H9 (cell line): ENCODE results near the gene TFAP2A. TPM values are rescaled to one million over a fixed set of nuclear protein-coding genes. Genes with fewer than 3 reads are reported as not detected.
A peak's percentile ranks its signal among the peaks of the same experiment; 100 is the strongest.

ENCODE experiments used
- DNase-seq: peaks from one replicate; pipeline ENCODE4 v3.0.0-alpha.2; 2017
- H2AFZ ChIP-seq: one replicate; pipeline ENCODE4 v1.6.1; 2013; ENCODE audit warnings: mild to moderate bottlenecking, low read length, control low read depth, moderate library complexity
- H2AK5ac ChIP-seq: 2 replicates; pipeline ENCODE4 v1.6.1; 2013; ENCODE audit warnings: low read length, control low read depth, mixed read lengths; ENCODE audit not compliant: insufficient read length
- H2BK120ac ChIP-seq: one replicate; pipeline ENCODE4 v1.6.1; 2013; ENCODE audit warnings: low read depth, mild to moderate bottlenecking, low read length, control low read depth, inconsistent platforms; ENCODE audit not compliant: poor library complexity, severe bottlenecking
- H2BK12ac ChIP-seq: 2 replicates; pipeline ENCODE4 v1.6.1; 2013; ENCODE audit warnings: low read length, control low read depth, mixed read lengths, low read depth; ENCODE audit not compliant: insufficient read length
- H2BK15ac ChIP-seq: 2 replicates; pipeline ENCODE4 v1.6.1; 2013; ENCODE audit warnings: low read depth, low read length, control low read depth
- H2BK20ac ChIP-seq: one replicate; pipeline ENCODE4 v1.6.1; 2013; ENCODE audit warnings: low read depth, mild to moderate bottlenecking, low read length, control low read depth, inconsistent platforms; ENCODE audit not compliant: poor library complexity, severe bottlenecking
- H2BK5ac ChIP-seq: 2 replicates; pipeline ENCODE4 v1.6.1; 2013; ENCODE audit warnings: low read length, control low read depth, mixed read lengths; ENCODE audit not compliant: insufficient read length
- H3K14ac ChIP-seq: 2 replicates; pipeline ENCODE4 v1.6.1; 2013; ENCODE audit warnings: low read length, control low read depth; ENCODE audit not compliant: insufficient read depth
- H3K18ac ChIP-seq: 2 replicates; pipeline ENCODE4 v1.6.1; 2013; ENCODE audit warnings: low read depth, mild to moderate bottlenecking, mixed read lengths, low read length, control low read depth; ENCODE audit not compliant: insufficient read length
- H3K23ac ChIP-seq: 2 replicates; pipeline ENCODE4 v1.6.1; 2013; ENCODE audit warnings: low read length, control low read depth, mixed read lengths, low read depth; ENCODE audit not compliant: insufficient read length
- H3K23me2 ChIP-seq: 2 replicates; pipeline ENCODE4 v1.6.1; 2013; ENCODE audit warnings: low read depth, mild to moderate bottlenecking, mixed read lengths, low read length, control low read depth; ENCODE audit not compliant: insufficient read length, poor library complexity, severe bottlenecking
- H3K27ac ChIP-seq: 2 replicates; pipeline ENCODE4 v1.5.1; 2013; ENCODE audit warnings: low read length, control low read depth, mixed read lengths, low read depth; ENCODE audit not compliant: insufficient read length
- H3K27me3 ChIP-seq: 2 replicates; pipeline ENCODE4 v1.6.1; 2013; ENCODE audit warnings: low read length, control low read depth, inconsistent platforms; ENCODE audit not compliant: insufficient read depth
- H3K4ac ChIP-seq: 2 replicates; pipeline ENCODE4 v1.6.1; 2013; ENCODE audit warnings: low read depth, mild to moderate bottlenecking, control low read depth, inconsistent platforms, low read length, moderate library complexity
- H3K4me1 ChIP-seq: 2 replicates; pipeline ENCODE4 v1.6.1; 2013; ENCODE audit warnings: low read length, control low read depth, inconsistent platforms; ENCODE audit not compliant: insufficient read depth
- H3K4me2 ChIP-seq: 2 replicates; pipeline ENCODE4 v1.6.1; 2013; ENCODE audit warnings: low read length, control low read depth, mixed read lengths; ENCODE audit not compliant: insufficient read length, insufficient read depth
- H3K56ac ChIP-seq: 2 replicates; pipeline ENCODE4 v1.6.1; 2013; ENCODE audit warnings: low read depth, mild to moderate bottlenecking, mixed read lengths, low read length, control low read depth; ENCODE audit not compliant: insufficient read length
- H3K79me1 ChIP-seq: 2 replicates; pipeline ENCODE4 v1.6.1; 2013; ENCODE audit warnings: low read depth, mild to moderate bottlenecking, moderate library complexity, low read length, control low read depth, inconsistent platforms; ENCODE audit not compliant: insufficient read depth, poor library complexity, severe bottlenecking
- H3K79me2 ChIP-seq: 2 replicates; pipeline ENCODE4 v1.6.1; 2013; ENCODE audit warnings: low read length, control low read depth, inconsistent platforms; ENCODE audit not compliant: insufficient read depth
- H3K9ac ChIP-seq: 2 replicates; pipeline ENCODE4 v1.6.1; 2013; ENCODE audit warnings: low read length, control low read depth, mixed read lengths; ENCODE audit not compliant: insufficient read length; ENCODE audit errors: extremely low read depth
- H3K9me3 ChIP-seq: one replicate; pipeline ENCODE4 v1.6.1; 2013; ENCODE audit warnings: low read depth, low read length, inconsistent platforms; ENCODE audit not compliant: control insufficient read depth
- H3T11ph ChIP-seq: one replicate; pipeline ENCODE4 v1.6.1; 2013; ENCODE audit warnings: mild to moderate bottlenecking, low read length, control low read depth, inconsistent platforms
- H4K20me1 ChIP-seq: one replicate; pipeline ENCODE4 v1.6.1; 2013; ENCODE audit not compliant: control insufficient read depth, insufficient read length, insufficient read depth
- H4K5ac ChIP-seq: 2 replicates; pipeline ENCODE4 v1.6.1; 2013; ENCODE audit warnings: low read depth, mild to moderate bottlenecking, mixed read lengths, low read length, control low read depth; ENCODE audit not compliant: insufficient read length
- H4K8ac ChIP-seq: replicated peaks from 2 replicates; pipeline ENCODE4 v1.6.1; 2013; ENCODE audit warnings: low read length, control low read depth, mixed read lengths, low read depth; ENCODE audit not compliant: insufficient read length
- H4K91ac ChIP-seq: 2 replicates; pipeline ENCODE4 v1.6.1; 2013; ENCODE audit warnings: low read depth, mild to moderate bottlenecking, moderate library complexity, mixed read lengths, low read length, control low read depth; ENCODE audit not compliant: insufficient read length
- H3K27ac Mint-ChIP-seq, 3 experiments: 2 replicates in 2 of 3; 3 replicates in 1 of 3; pipeline ENCODE4 v1.8.0; 2020 to 2021; ENCODE audit warnings: mixed read lengths in 3 of 3, mild to moderate bottlenecking in 1 of 3, moderate library complexity in 1 of 3
- H3K27me3 Mint-ChIP-seq: 2 replicates; pipeline ENCODE4 v1.8.0; 2021; ENCODE audit warnings: low read depth, mild to moderate bottlenecking, moderate library complexity, mixed read lengths
- H3K36me3 Mint-ChIP-seq, 3 experiments: 2 replicates in 2 of 3; 3 replicates in 1 of 3; pipeline ENCODE4 v1.8.0; 2020 to 2021; ENCODE audit warnings: low read depth in 3 of 3, mixed read lengths in 3 of 3; ENCODE audit not compliant: insufficient read depth in 1 of 3
- H3K4me1 Mint-ChIP-seq, 2 experiments: 2 replicates each; pipeline ENCODE4 v1.8.0; 2020; ENCODE audit warnings: mixed read lengths in 2 of 2
- H3K4me3 Mint-ChIP-seq, 2 experiments: 2 replicates in 1 of 2; 3 replicates in 1 of 2; pipeline ENCODE4 v1.8.0; 2020 to 2021; ENCODE audit warnings: mild to moderate bottlenecking in 2 of 2, mixed read lengths in 2 of 2, moderate library complexity in 1 of 2
- H3K9me3 Mint-ChIP-seq, 2 experiments: 2 replicates in 1 of 2; 3 replicates in 1 of 2; pipeline ENCODE4 v1.8.0; 2020; ENCODE audit warnings: mild to moderate bottlenecking in 2 of 2, mixed read lengths in 2 of 2, moderate library complexity in 1 of 2
- CTCF ChIP-seq: fragments of 200-600 bp; sonication (generic); conservative IDR thresholded peaks from 3 replicates; pipeline ENCODE4 v1.8.0; 2021; ENCODE audit warnings: antibody characterized with exemption, mild to moderate bottlenecking
- WGBS: extraction: QIAGEN DNeasy Blood & Tissue Kit; methylation state at CpG from one replicate; pipeline ENCODE4 v1.1.7; 2013; ENCODE audit warnings: missing lambda C conversion rate, low lambda C conversion rate, mixed read lengths; ENCODE audit not compliant: insufficient read length; ENCODE audit errors: extremely low coverage; 5-methylcytosine and 5-hydroxymethylcytosine counted together
- total RNA-seq: library from RNA; stranded (reverse); gene quantifications from 2 replicates; pipeline ENCODE4 v1.2.1, GENCODE V29; 2021

Gene TFAP2A
- total RNA-seq, 1 experiment from 2014 or later: 2.6 TPM

- TF ChIP-seq CTCF: no peak
- H3K4me3 Mint-ChIP-seq: peak overlapping the region in 1 of 2 experiments; percentile 72; a peak in 3 of 5 replicates
- no peaks in the 10 kb centered on the region for H3K79me2 ChIP-seq
- H4K20me1 ChIP-seq: no peaks in the 10 kb centered on the region
- H2BK15ac ChIP-seq: no peak overlapping the region
- H2AFZ ChIP-seq: no peak overlapping the region
- H3K18ac ChIP-seq: no peak overlapping the region
- H3K79me1 ChIP-seq: no peaks in the 10 kb centered on the region
- H2BK20ac ChIP-seq: no peak overlapping the region
- H3T11ph ChIP-seq: no peak overlapping the region
- H3K36me3 Mint-ChIP-seq: no peaks in the 10 kb centered on the region
- WGBS: no CpG with 5 or more reads among the region's 41 CpGs
- no peak overlapping the region for H3K9ac ChIP-seq
- H3K27ac Mint-ChIP-seq: no peak overlapping the region
- H2BK5ac ChIP-seq: no peak overlapping the region
- no peak overlapping the region for H2BK12ac ChIP-seq
- H3K4me1 ChIP-seq: no peaks in the 10 kb centered on the region
- no peak overlapping the region for H2AK5ac ChIP-seq
- H3K23ac ChIP-seq: no peak overlapping the region
- no peak overlapping the region for H3K27ac ChIP-seq
- peak; percentile 52 for DNase-seq
- no peak overlapping the region for H4K8ac ChIP-seq
- peaks cover 7% of the 10 kb centered on the region for H3K23me2 ChIP-seq
- H4K91ac ChIP-seq: no peak overlapping the region
- H3K4me2 ChIP-seq: peak overlapping the region; percentile 59
- peaks cover 97% of the 10 kb centered on the region for H3K27me3 ChIP-seq
- peaks cover 50 to 69% of the 10 kb centered on the region in 2 experiments for H3K4me1 Mint-ChIP-seq
- H3K56ac ChIP-seq: no peak overlapping the region
- no peaks in the 10 kb centered on the region for H3K9me3 ChIP-seq
- no peak overlapping the region for H4K5ac ChIP-seq
- peaks cover 4 to 12% of the 10 kb centered on the region in 2 experiments; a peak in 3 of 5 replicates for H3K9me3 Mint-ChIP-seq
- no peak overlapping the region for H3K4ac ChIP-seq
- peak overlapping the region; percentile 61 for H3K14ac ChIP-seq
- H2BK120ac ChIP-seq: no peak overlapping the region
- peaks cover 100% of the 10 kb centered on the region for H3K27me3 Mint-ChIP-seq
These were observed 24.2 kb downstream of the TFAP2A start for GRCh38 chr6:10390495-10391298.
